HG03575 (cell line): ENCODE results near the gene KL.

Experiments
- ATAC-seq: cut with Tn5 transposase; IDR thresholded peaks from one replicate; pipeline ENCODE4 v1.9.1; 2021; ENCODE audit not compliant: unreplicated experiment, insufficient number of reproducible peaks, low FRiP score; ENCODE audit errors: extremely low read depth

KL gene

GRCh38 chr13:33016414-33017322 lies at the start of gene KL:
Gene KL (plus strand): TSS chr13:33016423. CDS start chr13:33016441, 18 bp downstream.
- no peak for ATAC-seq

DNA sequence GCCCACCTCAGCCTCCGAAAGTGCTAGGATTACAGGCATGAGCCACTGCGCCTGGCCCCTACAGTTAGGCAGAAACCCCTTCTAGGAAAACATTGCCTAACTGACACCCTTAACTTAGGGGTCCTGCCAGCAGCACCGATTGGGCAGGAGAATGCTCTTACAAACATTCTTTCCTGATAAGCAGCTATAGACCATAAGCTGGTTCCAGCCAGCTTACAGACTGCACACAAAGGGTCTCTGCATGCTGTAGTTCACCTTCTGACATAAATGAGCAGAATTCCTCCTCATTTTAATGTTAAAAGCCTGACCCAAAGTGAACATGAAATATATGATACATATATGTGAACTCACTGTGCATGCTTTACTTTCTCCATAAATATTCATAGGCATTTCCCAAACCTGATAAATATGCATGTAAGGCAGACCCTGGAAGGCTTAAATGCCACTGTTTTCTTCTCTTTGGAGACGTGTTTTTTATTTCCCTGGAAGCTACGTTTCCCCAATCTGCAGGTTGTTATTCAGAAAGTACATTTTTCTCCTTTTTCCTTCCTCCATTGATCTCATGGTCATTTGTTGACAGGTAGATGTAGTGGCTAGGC lies 48.5 kb upstream of the KL start:
- ATAC-seq = no peak

DNA sequence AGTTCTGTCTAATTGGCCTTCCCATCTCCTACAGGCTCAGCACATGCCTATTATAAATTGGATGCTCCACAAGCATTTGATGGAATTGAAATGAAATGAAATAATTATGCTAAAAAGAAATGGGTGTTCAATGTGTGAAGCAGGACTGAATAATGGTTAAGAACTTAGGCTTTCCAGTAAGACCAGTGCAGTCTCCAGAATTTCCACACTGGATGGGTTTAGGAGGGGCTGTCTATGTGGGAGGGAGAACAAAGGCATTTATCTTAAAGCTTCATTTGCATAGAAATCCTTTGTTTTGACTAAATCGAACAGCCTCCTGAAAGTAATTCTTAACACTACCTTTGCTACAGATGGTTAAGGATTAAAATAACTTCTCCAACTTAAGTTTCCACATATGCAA lies 47.9 kb upstream of the KL start:
- no peak for ATAC-seq

DNA sequence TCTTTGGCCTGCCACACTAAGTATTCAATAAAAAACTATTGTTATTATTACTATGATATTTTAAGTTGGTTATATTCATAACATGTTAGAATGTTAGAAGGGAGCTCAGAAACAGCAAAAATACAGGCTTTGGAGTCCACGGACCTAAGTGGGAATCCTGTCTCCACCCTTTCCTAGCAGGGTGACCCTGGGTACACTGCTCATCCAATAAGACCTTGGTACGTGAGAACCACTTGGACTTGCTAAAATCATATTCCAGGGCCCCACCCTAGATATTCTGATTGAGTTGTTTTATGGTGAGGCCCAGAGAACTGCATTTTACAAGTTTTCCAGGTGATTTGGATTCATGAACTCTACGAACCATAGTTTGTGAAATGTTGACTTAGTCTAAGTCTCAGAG lies 47.4 kb upstream of the KL start:
- ATAC-seq = no peak

DNA sequence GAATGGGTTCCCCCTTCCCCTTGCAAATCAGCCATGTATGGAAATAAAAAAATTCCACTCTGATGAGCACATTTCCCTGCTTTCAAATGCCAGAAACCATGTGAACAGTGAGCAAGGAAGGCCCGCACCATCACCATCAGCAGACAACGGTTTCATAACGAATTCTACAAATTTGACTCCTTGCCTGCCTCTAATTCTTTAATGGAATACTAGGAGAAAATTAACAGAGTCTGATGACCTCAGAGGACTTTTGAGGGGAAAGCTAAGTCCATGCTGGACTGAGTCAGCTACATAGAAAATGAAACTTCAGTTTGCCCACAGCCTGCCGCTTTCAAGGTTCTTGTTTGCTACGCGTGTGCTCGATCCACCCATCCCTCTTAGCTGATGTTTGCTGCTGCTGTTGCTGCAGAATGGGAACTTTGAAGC lies 46.7 kb upstream of the KL start:
- ATAC-seq = peak; percentile 61

DNA sequence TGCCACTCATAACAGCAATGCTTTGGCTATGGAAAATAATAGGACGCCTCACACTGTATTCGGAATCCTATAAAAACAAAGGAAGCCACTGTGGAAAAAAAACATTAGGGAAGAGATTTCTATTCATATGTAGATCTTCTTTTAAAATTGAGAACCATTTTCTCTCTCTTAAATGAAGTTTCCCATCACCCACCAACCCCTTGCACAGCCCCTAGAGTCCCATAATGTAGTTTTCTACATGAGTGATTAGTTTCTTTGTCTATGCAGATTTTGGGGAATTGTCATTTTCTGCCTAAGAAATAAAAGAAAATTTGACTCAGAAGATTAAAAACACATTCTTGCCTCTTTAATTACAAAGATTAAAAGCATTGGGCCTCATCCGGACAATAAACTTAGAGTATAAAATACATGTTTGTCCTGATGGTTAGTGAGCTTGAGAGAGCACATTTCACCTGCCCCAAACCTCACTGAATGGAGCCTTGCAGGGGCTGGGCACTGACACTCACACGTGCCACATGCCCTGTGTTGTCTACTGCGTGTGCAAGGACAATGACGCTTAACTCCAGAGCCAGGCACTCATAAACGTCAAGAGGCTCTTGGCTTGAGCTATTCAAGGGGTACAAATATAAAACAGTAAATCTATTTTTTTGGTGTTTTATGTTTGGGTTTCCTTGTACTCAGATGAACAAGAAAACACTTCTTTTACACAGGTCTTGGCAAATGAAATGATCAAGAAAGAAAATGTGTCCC lies 40.0 kb upstream of the KL start:
- ATAC-seq = no peak

- no peak for ATAC-seq
Measured at GRCh38 chr13:32976912-32977311, 39.3 kb upstream of the KL start.

GRCh38 chr13:32977321-32977720 lies 38.9 kb upstream of the KL start:
- ATAC-seq = no peak

DNA sequence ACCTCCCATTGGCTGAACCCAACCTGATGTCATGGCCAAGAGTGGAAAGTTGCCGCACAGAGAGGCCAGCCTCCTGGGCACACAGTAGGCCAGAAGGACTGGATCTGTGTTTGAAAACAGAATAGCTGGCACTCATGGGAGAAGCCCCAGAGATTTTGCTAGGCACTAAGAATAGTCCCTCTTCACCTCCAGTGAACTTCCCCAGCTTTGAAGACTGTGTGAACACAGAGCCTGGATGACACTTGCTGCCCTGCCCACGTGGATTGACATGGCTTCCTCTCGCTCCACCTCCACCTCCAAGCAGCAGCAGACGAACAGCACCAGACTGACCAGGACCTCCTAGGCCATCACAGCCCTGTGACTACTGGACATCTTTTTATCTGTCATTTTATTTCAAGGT lies 37.9 kb upstream of the KL start:
- ATAC-seq = no peak

GRCh38 chr13:32983058-32983457 lies 33.2 kb upstream of the KL start:
- ATAC-seq = no peak

DNA sequence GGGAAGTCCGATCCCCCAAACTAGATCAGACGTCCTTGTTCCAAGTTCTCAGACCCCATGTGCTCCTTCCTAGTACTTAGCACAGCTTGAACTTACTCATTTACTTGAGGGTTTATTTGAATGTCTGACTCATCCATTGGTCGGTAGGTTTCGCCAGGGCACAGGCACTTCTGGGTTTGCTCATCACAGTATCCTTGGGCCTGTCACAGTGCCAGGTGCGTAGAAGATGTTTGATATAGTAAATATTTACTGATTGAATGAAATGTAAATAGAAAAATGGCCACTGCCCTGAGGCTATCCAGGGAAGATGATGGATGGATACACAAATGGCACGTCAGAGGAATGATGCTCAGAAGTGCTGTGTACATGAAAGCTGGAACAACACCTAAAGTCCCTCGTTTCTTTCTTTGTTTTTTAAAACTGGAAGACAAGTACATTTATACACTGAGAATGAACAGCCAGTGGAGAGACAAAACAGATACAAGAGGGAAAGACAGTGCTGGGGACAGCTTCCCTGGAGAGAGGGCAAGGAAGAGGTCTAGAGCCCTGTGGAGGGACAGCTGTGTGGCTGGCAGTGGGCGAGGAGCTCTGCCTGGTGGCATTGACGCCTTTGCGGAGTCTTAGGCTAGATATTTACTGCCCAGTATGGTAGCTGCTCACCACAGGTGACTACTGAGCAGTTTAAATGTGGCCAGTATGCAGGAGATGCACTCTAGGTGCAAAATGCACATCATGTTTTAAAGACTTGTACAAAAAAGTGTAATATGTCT lies 31.2 kb upstream of the KL start:
- no peak for ATAC-seq

DNA sequence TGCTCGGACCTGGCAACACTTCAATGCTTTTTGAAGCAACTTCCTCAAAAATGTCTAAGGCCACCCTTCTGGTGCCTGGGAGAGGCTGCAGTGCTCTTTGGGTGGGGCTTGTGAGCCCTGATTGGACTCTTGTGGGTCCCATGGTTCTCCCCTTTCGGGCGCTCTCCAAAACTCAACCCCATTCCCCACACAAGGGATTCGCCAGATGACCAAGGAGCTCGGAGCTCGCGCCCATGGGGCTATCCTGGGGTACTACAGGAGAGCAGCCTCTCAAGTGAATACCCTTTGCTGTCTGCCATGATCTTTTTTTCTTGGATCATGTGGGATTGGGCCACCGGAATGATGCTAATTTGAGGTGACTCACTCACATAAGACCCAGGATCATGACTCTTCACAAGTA lies 29.7 kb upstream of the KL start:
- ATAC-seq = no peak

GRCh38 chr13:32987462-32987861 lies 28.8 kb upstream of the KL start:
- ATAC-seq = no peak

GRCh38 chr13:32988608-32989289 lies 27.5 kb upstream of the KL start:
- no peak for ATAC-seq

DNA sequence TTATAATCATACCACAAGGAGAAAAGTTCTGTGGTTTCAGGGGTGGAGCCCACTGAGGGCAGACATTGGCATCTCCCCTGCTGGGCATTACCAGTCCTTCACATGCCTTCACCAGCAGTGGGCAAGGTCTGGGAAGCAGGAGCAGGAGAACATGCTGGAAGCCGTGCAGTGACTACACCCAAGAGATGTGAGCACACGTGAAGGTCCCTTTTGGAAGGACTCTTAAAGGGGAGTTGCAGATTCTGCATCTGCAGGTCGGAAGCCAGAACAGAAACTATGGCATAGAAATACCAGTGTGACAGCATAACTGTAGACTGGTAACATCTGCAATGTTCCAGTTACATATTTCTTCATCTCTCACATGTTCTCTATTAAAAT lies 26.9 kb upstream of the KL start:
- ATAC-seq = no peak

DNA sequence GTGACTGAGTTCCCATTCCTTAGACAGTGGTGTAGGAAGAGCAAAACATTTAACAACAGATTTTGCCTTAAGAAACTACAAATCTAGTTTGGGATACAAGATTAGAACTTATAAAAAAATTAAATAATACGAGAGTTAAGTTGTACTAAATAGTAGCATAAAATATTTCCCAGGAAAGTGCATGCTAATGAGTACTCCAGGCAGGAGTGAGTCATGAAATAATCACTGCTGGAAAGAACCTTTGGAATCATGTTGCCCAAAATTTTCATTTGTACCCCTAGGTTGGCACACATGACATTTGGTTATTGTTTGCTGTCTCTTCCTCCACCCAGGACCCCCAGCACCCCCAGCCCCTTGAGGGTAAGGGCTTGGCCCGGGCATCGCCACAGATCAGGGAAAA lies 26.3 kb upstream of the KL start:
- ATAC-seq = no peak

GRCh38 chr13:32993145-32993544 lies 23.1 kb upstream of the KL start:
- ATAC-seq = no peak

GRCh38 chr13:32997399-32997798 lies 18.8 kb upstream of the KL start:
- ATAC-seq = no peak

- ATAC-seq = no peak
Measured at GRCh38 chr13:32998966-32999365, 17.3 kb upstream of the KL start.
